ENCODE results near the gene COL24A1. TPM values are rescaled to one million over a fixed set of nuclear protein-coding genes. Genes with fewer than 3 reads are reported as not detected.

Gene COL24A1
- total RNA-seq, 1 experiment from 2014 or later: 0.35 TPM

DNA sequence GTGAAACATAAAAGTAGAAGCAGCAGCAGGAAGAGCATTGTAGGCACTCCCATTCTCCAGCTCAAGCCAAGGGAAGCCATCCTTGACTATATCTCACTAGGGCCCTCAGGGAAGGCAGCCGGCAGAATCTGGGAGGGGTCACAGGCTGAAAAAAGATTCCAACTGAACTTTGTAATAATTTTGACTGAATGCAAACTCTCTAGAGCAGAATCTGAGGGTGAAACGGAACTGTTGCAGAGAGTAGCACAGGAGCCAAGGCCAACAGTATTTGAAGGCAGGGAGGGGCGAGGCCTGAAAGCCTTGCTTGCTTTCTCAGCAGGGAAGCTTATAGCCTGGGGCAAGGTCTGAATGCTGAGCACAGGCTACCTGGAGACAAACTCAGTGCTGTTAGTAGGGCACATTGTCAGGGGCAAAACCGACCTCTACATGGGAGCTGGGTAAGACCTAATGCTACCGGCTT is 180.6 kb downstream of the COL24A1 start:
- no peak overlapping the region for H2AK5ac ChIP-seq (ENCODE audit: insufficient read length, low read length)
- no peaks in the 10 kb centered on the region for H3K79me2 ChIP-seq (ENCODE audit: insufficient read depth, low read length)
- H3K4me1 ChIP-seq (ENCODE audit: insufficient read depth, low read length): peaks cover 7% of the 10 kb centered on the region; the same call in 1 of the 2 replicates
- H3T11ph ChIP-seq (ENCODE audit: low read length): no peak overlapping the region
- no peak overlapping the region for H2AFZ ChIP-seq (ENCODE audit: low read length)
- TF ChIP-seq, protein P1, sequence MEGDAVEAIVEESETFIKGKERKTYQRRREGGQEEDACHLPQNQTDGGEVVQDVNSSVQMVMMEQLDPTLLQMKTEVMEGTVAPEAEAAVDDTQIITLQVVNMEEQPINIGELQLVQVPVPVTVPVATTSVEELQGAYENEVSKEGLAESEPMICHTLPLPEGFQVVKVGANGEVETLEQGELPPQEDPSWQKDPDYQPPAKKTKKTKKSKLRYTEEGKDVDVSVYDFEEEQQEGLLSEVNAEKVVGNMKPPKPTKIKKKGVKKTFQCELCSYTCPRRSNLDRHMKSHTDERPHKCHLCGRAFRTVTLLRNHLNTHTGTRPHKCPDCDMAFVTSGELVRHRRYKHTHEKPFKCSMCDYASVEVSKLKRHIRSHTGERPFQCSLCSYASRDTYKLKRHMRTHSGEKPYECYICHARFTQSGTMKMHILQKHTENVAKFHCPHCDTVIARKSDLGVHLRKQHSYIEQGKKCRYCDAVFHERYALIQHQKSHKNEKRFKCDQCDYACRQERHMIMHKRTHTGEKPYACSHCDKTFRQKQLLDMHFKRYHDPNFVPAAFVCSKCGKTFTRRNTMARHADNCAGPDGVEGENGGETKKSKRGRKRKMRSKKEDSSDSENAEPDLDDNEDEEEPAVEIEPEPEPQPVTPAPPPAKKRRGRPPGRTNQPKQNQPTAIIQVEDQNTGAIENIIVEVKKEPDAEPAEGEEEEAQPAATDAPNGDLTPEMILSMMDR (conservative IDR thresholded peaks at IDR 0.05): no peak
- H4K5ac ChIP-seq (ENCODE audit: insufficient read length, low read depth, low read length): no peak overlapping the region
- no peak overlapping the region for H3K27ac Mint-ChIP-seq
- no peak overlapping the region for H3K4ac ChIP-seq (ENCODE audit: low read depth, low read length)
- H3K27me3 ChIP-seq (ENCODE audit: insufficient read depth, low read length): no peaks in the 10 kb centered on the region
- H2BK15ac ChIP-seq (ENCODE audit: low read depth, low read length): no peak overlapping the region
- H4K8ac ChIP-seq (replicated peaks; ENCODE audit: insufficient read length, low read depth, low read length): no peak overlapping the region
- no peak overlapping the region for H2BK20ac ChIP-seq (ENCODE audit: low read depth, low read length, poor library complexity, severe bottlenecking)
- no peak overlapping the region for H3K14ac ChIP-seq (ENCODE audit: insufficient read depth, low read length)
- no peak overlapping the region for H2BK120ac ChIP-seq (ENCODE audit: low read depth, low read length, poor library complexity, severe bottlenecking)
- H4K91ac ChIP-seq (ENCODE audit: insufficient read length, low read depth, low read length): no peak overlapping the region
- H3K27ac ChIP-seq (ENCODE audit: insufficient read length, low read depth, low read length): no peak overlapping the region
- H3K23me2 ChIP-seq (ENCODE audit: insufficient read length, low read depth, low read length, poor library complexity, severe bottlenecking): no peaks in the 10 kb centered on the region
- H3K4me3 Mint-ChIP-seq: no peak overlapping the region
- H3K9ac ChIP-seq (ENCODE audit: extremely low read depth, insufficient read length, low read length): no peak overlapping the region
- 0 out of 7 replicates have a peak, but pooled peaks cover 0 to 5% (median 0%) of the 10 kb centered on the region in 3 experiments for H3K36me3 Mint-ChIP-seq (ENCODE audit: insufficient read depth in 1 of 3, low read depth in 3 of 3)
- no peak overlapping the region for H3K56ac ChIP-seq (ENCODE audit: insufficient read length, low read depth, low read length)
- H3K4me1 Mint-ChIP-seq: peaks cover 17 to 21% of the 10 kb centered on the region in 2 experiments
- H3K9me3 ChIP-seq (ENCODE audit: control insufficient read depth, low read depth, low read length): no peaks in the 10 kb centered on the region
- no peak overlapping the region for H3K23ac ChIP-seq (ENCODE audit: insufficient read length, low read depth, low read length)
- H3K9me3 Mint-ChIP-seq: no peaks in the 10 kb centered on the region; a peak in 1 of 5 replicates
- no peaks in the 10 kb centered on the region for H3K79me1 ChIP-seq (ENCODE audit: insufficient read depth, low read depth, low read length, poor library complexity, severe bottlenecking)
- H4K20me1 ChIP-seq (ENCODE audit: control insufficient read depth, insufficient read depth, insufficient read length): no peaks in the 10 kb centered on the region
- H2BK5ac ChIP-seq (ENCODE audit: insufficient read length, low read length): no peak overlapping the region
- no peak overlapping the region for H3K4me2 ChIP-seq (ENCODE audit: insufficient read depth, insufficient read length, low read length)
- H2BK12ac ChIP-seq (ENCODE audit: insufficient read length, low read depth, low read length): no peak overlapping the region
- DNase-seq: peak; percentile 86
- WGBS (ENCODE audit: extremely low coverage, insufficient read length, low lambda C conversion rate): no CpG with 5 or more reads among the region's 5 CpGs
- H3K27me3 Mint-ChIP-seq (ENCODE audit: low read depth): peaks cover 17% of the 10 kb centered on the region
- no peak overlapping the region for H3K18ac ChIP-seq (ENCODE audit: insufficient read length, low read depth, low read length)
